Gastroesophageal sphincter (tissue), 4 donors: ENCODE data around the gene CTSF. TPM values are rescaled to one million over a fixed set of nuclear protein-coding genes. Genes with fewer than 3 reads are reported as not detected.
"Not testable (repeated sequence)": the region's sequence is repeated elsewhere in the genome, so short reads cannot be mapped to it uniquely, and the experiment has no call there.

ENCODE experiments used
- ATAC-seq: fragments of 150-250 bp; one replicate; pipeline ENCODE4 v1.9.1; 2016; ENCODE audit warnings: mild to moderate bottlenecking, moderate library complexity
- H3K27ac ChIP-seq, 4 donors: fragments of 200-600 bp; sonication (generic) in 3 of 4; 1 replicate in 3 of 4; 2 replicates in 1 of 4; pipeline ENCODE4 v1.5.1; 2016 to 2019
- H3K27me3 ChIP-seq: fragments of 200-600 bp; sonication (generic); one replicate; pipeline ENCODE4 v1.5.1; 2019
- H3K36me3 ChIP-seq, 2 donors: fragments of 200-600 bp; sonication (generic); one replicate each; pipeline ENCODE4 v1.5.1; 2019; ENCODE audit warnings: control low read depth in 1 of 2
- H3K4me1 ChIP-seq, 3 donors: fragments of 200-600 bp; sonication (generic); 1 replicate in 2 of 3; 2 replicates in 1 of 3; pipeline ENCODE4 v1.5.1; 2016 to 2019; ENCODE audit warnings: control low read depth in 2 of 3
- H3K4me3 ChIP-seq, 2 donors: fragments of 200-600 bp; sonication (generic); one replicate each; pipeline ENCODE4 v1.5.1; 2019; ENCODE audit warnings: mild to moderate bottlenecking in 1 of 2, moderate library complexity in 1 of 2
- H3K9me3 ChIP-seq, 3 donors: fragments of 200-600 bp; sonication (generic); one replicate each; pipeline ENCODE4 v1.5.1; 2017 to 2019; ENCODE audit warnings: control low read depth in 2 of 3
- CTCF ChIP-seq, 4 experiments: fragments of 200-600 bp in 2 of 4; fragments of 450-650 bp in 2 of 4; sonication (generic) in 1 of 4; IDR thresholded peaks; one replicate each; pipeline ENCODE4 v1.5.1; 2017 to 2019; ENCODE audit warnings: antibody characterized with exemption in 4 of 4, mild to moderate bottlenecking in 2 of 4, moderate library complexity in 2 of 4
- EP300 ChIP-seq: sonication (generic); formaldehyde crosslinking; IDR thresholded peaks from one replicate; pipeline ENCODE4 v1.6.1; 2017; ENCODE audit warnings: antibody characterized with exemption, mild to moderate bottlenecking
- POLR2A ChIP-seq, 2 donors: fragments of 450-650 bp; IDR thresholded peaks; one replicate each; pipeline ENCODE4 v1.6.1; 2017; ENCODE audit warnings: antibody characterized with exemption in 2 of 2, mild to moderate bottlenecking in 2 of 2, moderate library complexity in 1 of 2
- POLR2AphosphoS5 ChIP-seq: sonication (generic); formaldehyde crosslinking; IDR thresholded peaks from one replicate; pipeline ENCODE4 v1.6.1; 2017; ENCODE audit warnings: antibody characterized with exemption
- WGBS, 2 donors: methylation state at CpG; one replicate each; pipeline ENCODE4 v1.1.5; 2018; ENCODE audit warnings: low coverage in 1 of 2; 5-methylcytosine and 5-hydroxymethylcytosine counted together
- total RNA-seq, 4 donors: library from RNA; depleted of rRNA; stranded (reverse); fragments of >200 nt; gene quantifications; one replicate each; pipeline ENCODE4 v1.1.0, GENCODE V29; 2016

CTSF gene
- total RNA-seq, 4 donors from 2014 or later, result 65.1 to 114 (median 88.4) TPM

- Histone ChIP-seq H3K4me1 (peaks cover 0 to 29% (median 22%) of the 10 kb centered on the region in 3 donors), H3K36me3 (no peaks in the 10 kb centered on the region), H3K9me3 (no peaks in the 10 kb centered on the region), H3K27ac (no peak overlapping the region), H3K27me3 (no peaks in the 10 kb centered on the region), H3K4me3 (no peak overlapping the region)
- 96 to 100% methylated on average over 3 to 7 of the region's 7 CpGs for WGBS, 2 donors
- TF ChIP-seq CTCF (IDR thresholded peaks at IDR 0.05) (no peak), POLR2AphosphoS5 (no peak), POLR2A (IDR thresholded peaks at IDR 0.05) (no peak)
- no peak for ATAC-seq
Observed at GRCh38 chr11:66589996-66590675, 21.7 kb upstream of the CTSF start.

- not testable (repeated sequence) for ATAC-seq, H3K27me3 ChIP-seq, H3K9me3 ChIP-seq, H3K36me3 ChIP-seq, H3K4me3 ChIP-seq, H3K27ac ChIP-seq
- 65 to 67% methylated on average over 2 of the region's 2 CpGs for WGBS, 2 donors
- peaks cover 0 to 20% (median 14%) of the 10 kb centered on the region in 3 donors for H3K4me1 ChIP-seq
Observed at GRCh38 chr11:66589315-66589714, 20.9 kb upstream of the CTSF start.

GRCh38 chr11:66586136-66586535 lies 17.7 kb upstream of the CTSF start:
- peaks cover 0 to 11% (median 0%) of the 10 kb centered on the region in 3 donors for H3K9me3 ChIP-seq
- H3K4me3 ChIP-seq, result no peak overlapping the region
- WGBS, 2 donors, result 33 to 67% methylated on average over 1 of the region's 2 CpGs
- no peaks in the 10 kb centered on the region for H3K36me3 ChIP-seq
- TF ChIP-seq EP300 (no peak), POLR2A (IDR thresholded peaks at IDR 0.05) (no peak), CTCF (IDR thresholded peaks at IDR 0.05) (no peak), POLR2AphosphoS5 (no peak)
- H3K4me1 ChIP-seq, result no peaks in the 10 kb centered on the region
- no peak for ATAC-seq
- H3K27me3 ChIP-seq, result no peaks in the 10 kb centered on the region
- H3K27ac ChIP-seq, result no peak overlapping the region

- H3K4me1 ChIP-seq, H3K27ac ChIP-seq, H3K4me3 ChIP-seq, H3K27me3 ChIP-seq, ATAC-seq, H3K36me3 ChIP-seq: not testable (repeated sequence)
- WGBS, 2 donors, result 83% methylated on average over 1 of the region's 1 CpG; no CpG with 5 or more reads in 1 of the 2 donors
- peaks cover 0 to 11% (median 0%) of the 10 kb centered on the region in 3 donors for H3K9me3 ChIP-seq
Observed at GRCh38 chr11:66585447-66585846, 17.0 kb upstream of the CTSF start.

- peaks cover 0 to 11% (median 0%) of the 10 kb centered on the region in 3 donors for H3K9me3 ChIP-seq
- not testable (repeated sequence) for H3K36me3 ChIP-seq, H3K4me1 ChIP-seq, H3K4me3 ChIP-seq, ATAC-seq, H3K27ac ChIP-seq, H3K27me3 ChIP-seq
- 83 to 94% methylated on average over 2 to 3 of the region's 3 CpGs for WGBS, 2 donors
Observed at GRCh38 chr11:66582565-66583147, 14.2 kb upstream of the CTSF start.

- no peak for ATAC-seq
- H3K36me3 ChIP-seq, result no peaks in the 10 kb centered on the region
- H3K27ac ChIP-seq, result no peak overlapping the region
- peaks cover 0 to 8% (median 0%) of the 10 kb centered on the region in 3 donors for H3K4me1 ChIP-seq
- TF ChIP-seq POLR2AphosphoS5 (no peak), POLR2A (IDR thresholded peaks at IDR 0.05) (no peak), EP300 (no peak), CTCF (IDR thresholded peaks at IDR 0.05) (no peak)
- no peaks in the 10 kb centered on the region for H3K27me3 ChIP-seq
- peaks cover 0 to 11% (median 0%) of the 10 kb centered on the region in 3 donors for H3K9me3 ChIP-seq
- 82 to 86% methylated on average over 3 of the region's 3 CpGs for WGBS, 2 donors
- H3K4me3 ChIP-seq, result no peak overlapping the region
Observed at GRCh38 chr11:66581261-66581660, 12.9 kb upstream of the CTSF start.
